ENCODE data around the gene CKAP2L. TPM values are rescaled to one million over a fixed set of nuclear protein-coding genes. Genes with fewer than 3 reads are reported as not detected.
A peak's percentile ranks its signal among the peaks of the same experiment; 100 is the strongest.

Gene CKAP2L
- total and polyA plus RNA-seq, 9 of the 15 experiments (the other 6 are each of a cell fraction or from before 2014, with no cell fraction given): 10.4 to 21.9 (median 14.2) TPM

GRCh38 chr2:112764071-112765044 lies at the start of gene CKAP2L (continued):
- TF ChIP-seq SMAD1 (IDR thresholded peaks at IDR 0.05; ENCODE audit: low read depth, low read length, partially characterized antibody): no peak
- TF ChIP-seq IFI16 (CRISPR knock-in tag; IDR thresholded peaks at IDR 0.05): no peak
- peak; percentile 94 to 97 for TF ChIP-seq MNT (conservative IDR thresholded peaks at IDR 0.05)
- 0 out of 2 replicates have a peak, but pooled peaks have one; percentile 23 for TF ChIP-seq CBX1 (IDR thresholded peaks at IDR 0.05; ENCODE audit: low read depth)
- TF ChIP-seq NEUROD1 (IDR thresholded peaks at IDR 0.05; ENCODE audit: borderline replicate concordance, low read depth, low read length, partially characterized antibody): peak; percentile 91
- TF ChIP-seq MYC (IDR thresholded peaks at IDR 0.05; ENCODE audit: low read depth, low read length): peak; percentile 73
- no peak for TF ChIP-seq MYC (CRISPR knock-in tag; IDR thresholded peaks at IDR 0.05; ENCODE audit: borderline replicate concordance, low read depth)
- no peak for TF ChIP-seq ZFPM2 (CRISPR knock-in tag; IDR thresholded peaks at IDR 0.05)
- TF ChIP-seq E2F5 (CRISPR knock-in tag; IDR thresholded peaks at IDR 0.05): peak; percentile 26; the same call in 1 of the 2 replicates
- TF ChIP-seq POLR2AphosphoS5 (IDR thresholded peaks at IDR 0.05; ENCODE audit: control insufficient read depth, insufficient read depth, low read depth, low read length): peak; percentile 12; the same call in 1 of the 2 replicates
- TF ChIP-seq ZFX (CRISPR knock-in tag; IDR thresholded peaks at IDR 0.05): peak; percentile 96
- TF ChIP-seq SUPT5H (IDR thresholded peaks at IDR 0.05): peak; percentile 71
- peak; percentile 92 for TF ChIP-seq KLF13 (tag; IDR thresholded peaks at IDR 0.05; ENCODE audit: borderline replicate concordance, low read depth)
- TF ChIP-seq ZNF707 (CRISPR knock-in tag; conservative IDR thresholded peaks at IDR 0.05): no peak
- 0 out of 2 replicates have a peak, but pooled peaks have one; percentile 6 for TF ChIP-seq ZNF316 (IDR thresholded peaks at IDR 0.05)
- TF ChIP-seq PHF21A (IDR thresholded peaks at IDR 0.05; ENCODE audit: borderline replicate concordance, low read depth): peak; percentile 50; the same call in 1 of the 2 replicates
- TF ChIP-seq CREM (IDR thresholded peaks at IDR 0.05; ENCODE audit: low read depth): peak; percentile 94
- TF ChIP-seq TEAD4 (IDR thresholded peaks at IDR 0.05; ENCODE audit: low read length): 0 out of 2 replicates have a peak, but pooled peaks have one; percentile 40
- no peak; the same call in 1 of the 2 replicates for TF ChIP-seq TEAD4 (CRISPR knock-in tag; IDR thresholded peaks at IDR 0.05; ENCODE audit: borderline replicate concordance)
- TF ChIP-seq PML (IDR thresholded peaks at IDR 0.05; ENCODE audit: low read length): 0 out of 2 replicates have a peak, but pooled peaks have one; percentile 15
- TF ChIP-seq POLR2G (IDR thresholded peaks at IDR 0.05; ENCODE audit: low read depth, low read length): peak; percentile 93
- peak; percentile 90 for TF ChIP-seq ZBTB12 (CRISPR knock-in tag; IDR thresholded peaks at IDR 0.05)
- no peak for TF ChIP-seq JUND (IDR thresholded peaks at IDR 0.05; ENCODE audit: borderline replicate concordance, low read depth, low read length)
- TF ChIP-seq JUND (tag; IDR thresholded peaks at IDR 0.05; ENCODE audit: borderline replicate concordance, low read depth, low read length): no peak; the same call in 2 of the 3 replicates
- peak; percentile 42 to 61; a peak in 3 of 4 replicates for TF ChIP-seq MAZ (CRISPR knock-in tag; conservative IDR thresholded peaks at IDR 0.05 in 1 of 2, IDR thresholded peaks at IDR 0.05 in 1 of 2)
